Endothelial cell of umbilical vein (primary cell): ENCODE measurements around the gene SSH3. TPM values are rescaled to one million over a fixed set of nuclear protein-coding genes. Genes with fewer than 3 reads are reported as not detected.

Experiments
- BruUV-seq: library from RNA; stranded (reverse); fragments of 400-500 nt; replicated peaks from 2 replicates; lab custom pipeline; 2021; lab: Mats Ljungman, UMichigan
- CTCF ChIA-PET: fragments of 300-600, 350-600 bp; sonication (Branson Sonifier 250); formaldehyde crosslinking; loops from one replicate; lab custom pipeline; 2021; ENCODE audit warnings: antibody characterized with exemption, inconsistent platforms; lab: Charles Lee
- POLR2A ChIA-PET: fragments of 300-600, 350-600 bp; sonication (Branson Sonifier 250); formaldehyde crosslinking; loops from one replicate; lab custom pipeline; 2021; ENCODE audit warnings: antibody characterized with exemption, inconsistent platforms; lab: Charles Lee
- DNase-seq: peaks from one replicate; pipeline ENCODE4 v3.0.0-alpha.2; 2011; ENCODE audit warnings: low read depth, low spot score
- FAIRE-seq: peaks from 2 replicates; lab custom pipeline; 2011; peaks lifted over from hg19 to GRCh38; lab: Jason Lieb, UNC
- H2AFZ ChIP-seq: 2 replicates; pipeline ENCODE4 v1.6.0; 2012; ENCODE audit warnings: low read depth, low read length, control low read depth, inconsistent platforms
- H3K27ac ChIP-seq: 2 replicates; pipeline ENCODE4 v1.5.1; 2011; ENCODE audit warnings: low read depth, mild to moderate bottlenecking, control low read depth, low read length, moderate library complexity; ENCODE audit not compliant: insufficient read depth
- H3K27me3 ChIP-seq, 2 experiments: 2 replicates each; pipeline versions ENCODE4 v1.6.0 to v1.6.1; 2011; ENCODE audit warnings: low read length in 2 of 2, mixed read lengths in 1 of 2; ENCODE audit not compliant: control insufficient read depth in 2 of 2, insufficient read depth in 2 of 2
- H3K36me3 ChIP-seq, 2 experiments: 2 replicates in 1 of 2; 3 replicates in 1 of 2; pipeline ENCODE4 v1.5.1; 2011; ENCODE audit warnings: low read length in 2 of 2, mild to moderate bottlenecking in 1 of 2, moderate library complexity in 1 of 2; ENCODE audit not compliant: control insufficient read depth in 2 of 2, insufficient read depth in 2 of 2; ENCODE audit errors: extremely low read depth in 1 of 2
- H3K4me1 ChIP-seq: 3 replicates; pipeline ENCODE4 v1.5.1; 2011; ENCODE audit warnings: mild to moderate bottlenecking, low read length; ENCODE audit not compliant: control insufficient read depth, insufficient read depth; ENCODE audit errors: extremely low read depth
- H3K4me2 ChIP-seq: 2 replicates; pipeline ENCODE4 v1.6.1; 2011; ENCODE audit warnings: low read length, control low read depth, mixed read lengths; ENCODE audit not compliant: insufficient read depth
- H3K4me3 ChIP-seq, 3 experiments: fragments of 200-600 bp in 1 of 3; sonication (generic), shearing (Covaris generic) in 1 of 3; replicated peaks in 1 of 3; 2 replicates each; pipeline ENCODE4 v1.5.1; 2011 to 2016; ENCODE audit warnings: control low read depth in 3 of 3, low read length in 3 of 3, mild to moderate bottlenecking in 2 of 3, inconsistent platforms in 1 of 3, low read depth in 1 of 3, moderate library complexity in 1 of 3; ENCODE audit not compliant: insufficient read depth in 1 of 3
- H3K79me2 ChIP-seq: 2 replicates; pipeline ENCODE4 v1.6.0; 2012; ENCODE audit warnings: low read length, inconsistent platforms; ENCODE audit not compliant: control insufficient read depth, insufficient read depth
- H3K9ac ChIP-seq: replicated peaks from 2 replicates; pipeline ENCODE3; 2011; ENCODE audit warnings: low read length, control low read depth; ENCODE audit not compliant: insufficient read depth; ENCODE audit errors: extremely low read depth
- H3K9me1 ChIP-seq: replicated peaks from 3 replicates; pipeline ENCODE4 v1.6.0; 2011; ENCODE audit warnings: mild to moderate bottlenecking, low read length; ENCODE audit not compliant: control insufficient read depth, insufficient read depth; ENCODE audit errors: extremely low read depth
- H3K9me3 ChIP-seq: replicated peaks from 2 replicates; pipeline ENCODE4 v1.5.1; 2012; ENCODE audit warnings: low read length, inconsistent platforms; ENCODE audit not compliant: control insufficient read depth, insufficient read depth
- H4K20me1 ChIP-seq: replicated peaks from 2 replicates; pipeline ENCODE3; 2011; ENCODE audit warnings: mild to moderate bottlenecking, low read length; ENCODE audit not compliant: control insufficient read depth, insufficient read depth; ENCODE audit errors: extremely low read depth
- GATA2 ChIP-seq: IDR thresholded peaks from 2 replicates; pipeline ENCODE4 v1.7.0; 2011; ENCODE audit warnings: low read depth, mild to moderate bottlenecking, moderate library complexity, mixed read lengths, low read length; ENCODE audit not compliant: insufficient read length, insufficient read depth
- MYC ChIP-seq: IDR thresholded peaks from one replicate; pipeline ENCODE4 v1.6.1; 2011; ENCODE audit warnings: mild to moderate bottlenecking, low read depth, low read length
- dilution Hi-C: fragments of 300-500 bp; cut with MboI; formaldehyde crosslinking; loops from one replicate; pipeline ENCODE4 v1.15.0; 2019; ENCODE audit warnings: low sequenced_read_pairs; ENCODE audit not compliant: extremely low pct_ligation_motif_present
- intact Hi-C: fragments of 100-400 bp; cut with micrococcal nuclease; formaldehyde crosslinking; loops from one replicate; pipeline ENCODE4 v1.10.0; 2022
- polyA plus RNA-seq, 4 experiments: library from polyadenylated mRNA; depleted of rRNA in 3 of 4; stranded (reverse) in 3 of 4; unstranded in 1 of 4; fragments of >200 nt; gene quantifications; 2 replicates each; pipeline versions ENCODE4 v1.2.1 to v1.2.3, GENCODE V29; 2011 to 2012; ENCODE audit warnings: missing spikeins in 1 of 4
- total RNA-seq: library from RNA; stranded (reverse); gene quantifications from 2 replicates; pipeline ENCODE4 v1.2.3, GENCODE V29; 2021
- TF ChIP-seq, protein P1 (sequence below), 2 donors: IDR thresholded peaks; 1 replicate in 1 of 2; 2 replicates in 1 of 2; pipeline ENCODE4 v1.5.1; 2011; ENCODE audit warnings: low read length in 2 of 2, mild to moderate bottlenecking in 2 of 2, moderate library complexity in 2 of 2, control low read depth in 1 of 2, inconsistent platforms in 1 of 2, low read depth in 1 of 2; ENCODE audit not compliant: insufficient read depth in 1 of 2; ENCODE audit errors: extremely low read depth in 1 of 2

The SSH3 gene
- total and polyA plus RNA-seq, 2 donors (not counting 3 experiments of a cell fraction or from before 2014, with no cell fraction given) = 14.3 to 16.5 TPM

DNA sequence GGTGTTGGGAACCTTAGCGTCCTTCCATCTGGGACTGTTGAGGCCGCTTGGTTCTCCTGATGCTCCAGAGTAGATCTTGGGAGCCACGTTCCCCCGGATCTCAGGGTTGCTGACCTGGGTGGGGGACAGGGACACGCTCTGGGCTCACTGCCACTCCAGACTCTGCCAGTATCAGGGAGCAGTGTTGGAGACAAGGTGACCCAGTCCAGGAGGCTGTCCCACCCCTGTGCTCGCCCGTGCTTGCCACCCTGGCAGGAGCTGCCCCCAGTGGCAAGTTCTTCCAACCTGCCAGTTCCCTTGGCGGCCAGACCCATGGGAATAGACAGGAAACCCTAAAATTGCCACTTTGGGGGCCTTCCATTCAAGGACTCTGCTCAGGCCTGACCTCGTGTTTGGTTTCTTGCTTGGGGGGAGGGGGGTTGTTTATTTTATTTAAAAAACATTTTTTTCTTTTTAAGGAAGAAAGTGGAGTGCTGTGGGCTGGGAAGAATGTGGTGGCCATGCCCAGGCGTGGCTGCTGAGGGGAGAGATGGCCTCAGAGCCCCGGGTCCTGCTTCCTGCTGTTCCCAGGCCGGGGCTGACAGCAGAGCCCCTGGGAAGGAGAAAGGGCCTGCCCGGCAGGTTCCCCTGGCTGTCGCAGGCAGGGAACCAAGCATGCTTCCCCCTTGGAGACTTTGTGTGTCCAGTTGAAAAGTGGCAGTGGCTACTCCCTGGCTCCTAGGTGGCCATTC, 29.9 kb upstream of the SSH3 start:
- intact Hi-C loops (no loop called here), dilution Hi-C loops (no loop called here)
- DNase-seq (no peak), FAIRE-seq (no peak)
- Histone ChIP-seq H4K20me1 (no peaks in the 10 kb centered on the region), H3K4me2 (no peak overlapping the region), H3K36me3 (peaks cover 0 to 7% of the 10 kb centered on the region in 2 experiments), H3K4me1 (peaks cover 37% of the 10 kb centered on the region), H3K27me3 (no peaks in the 10 kb centered on the region), H3K9ac (no peak overlapping the region), H3K79me2 (peaks cover 81% of the 10 kb centered on the region), H2AFZ (no peak overlapping the region), H3K9me1 (no peaks in the 10 kb centered on the region), H3K4me3 (no peak overlapping the region), H3K27ac (no peak overlapping the region), H3K9me3 (no peaks in the 10 kb centered on the region)
- ChIA-PET CTCF (interaction anchor here (1.0 to 2.4 kb wide), 2 partner anchors 11 to 44 kb away, joined by 3 to 12 read pairs; no protein-coding TSS in a partner anchor), POLR2A (no interaction called here)
- TF ChIP-seq, protein P1, sequence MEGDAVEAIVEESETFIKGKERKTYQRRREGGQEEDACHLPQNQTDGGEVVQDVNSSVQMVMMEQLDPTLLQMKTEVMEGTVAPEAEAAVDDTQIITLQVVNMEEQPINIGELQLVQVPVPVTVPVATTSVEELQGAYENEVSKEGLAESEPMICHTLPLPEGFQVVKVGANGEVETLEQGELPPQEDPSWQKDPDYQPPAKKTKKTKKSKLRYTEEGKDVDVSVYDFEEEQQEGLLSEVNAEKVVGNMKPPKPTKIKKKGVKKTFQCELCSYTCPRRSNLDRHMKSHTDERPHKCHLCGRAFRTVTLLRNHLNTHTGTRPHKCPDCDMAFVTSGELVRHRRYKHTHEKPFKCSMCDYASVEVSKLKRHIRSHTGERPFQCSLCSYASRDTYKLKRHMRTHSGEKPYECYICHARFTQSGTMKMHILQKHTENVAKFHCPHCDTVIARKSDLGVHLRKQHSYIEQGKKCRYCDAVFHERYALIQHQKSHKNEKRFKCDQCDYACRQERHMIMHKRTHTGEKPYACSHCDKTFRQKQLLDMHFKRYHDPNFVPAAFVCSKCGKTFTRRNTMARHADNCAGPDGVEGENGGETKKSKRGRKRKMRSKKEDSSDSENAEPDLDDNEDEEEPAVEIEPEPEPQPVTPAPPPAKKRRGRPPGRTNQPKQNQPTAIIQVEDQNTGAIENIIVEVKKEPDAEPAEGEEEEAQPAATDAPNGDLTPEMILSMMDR (IDR thresholded peaks at IDR 0.05; ENCODE audit: extremely low read depth in 1 of 2, insufficient read depth in 1 of 2, low read depth in 1 of 2, low read length in 2 of 2) = no peak
- TF ChIP-seq MYC (no peak), GATA2 (no peak)
- no TSS peak for BruUV-seq
